ENCODE results near the gene LRP1B.
"Not testable (repeated sequence)": the region's sequence is repeated elsewhere in the genome, so short reads cannot be mapped to it uniquely, and the experiment has no call there.

LRP1B gene

GRCh38 chr2:142104134-142104758 lies 26.6 kb downstream of the LRP1B start:
- DNase-seq (ENCODE audit: low spot score) (no peak), FAIRE-seq (no peak)

GRCh38 chr2:142100970-142101369 lies 29.8 kb downstream of the LRP1B start:
- FAIRE-seq (no peak), DNase-seq (ENCODE audit: low spot score) (no peak)

- DNase-seq (ENCODE audit: low spot score) (no peak), FAIRE-seq (no peak)
Measured at GRCh38 chr2:142100139-142100873, 30.5 kb downstream of the LRP1B start.

- FAIRE-seq (no peak), DNase-seq (ENCODE audit: low spot score) (no peak)
Measured at GRCh38 chr2:142097711-142098110, 33.1 kb downstream of the LRP1B start.

GRCh38 chr2:142095647-142096046 lies 35.2 kb downstream of the LRP1B start:
- FAIRE-seq (no peak), DNase-seq (ENCODE audit: low spot score) (no peak)

GRCh38 chr2:142094233-142094632 lies 36.6 kb downstream of the LRP1B start:
- DNase-seq (ENCODE audit: low spot score) (no peak), FAIRE-seq (no peak)

GRCh38 chr2:142088058-142088568 lies 42.7 kb downstream of the LRP1B start:
- DNase-seq (ENCODE audit: low spot score) (no peak), FAIRE-seq (no peak)

- DNase-seq (ENCODE audit: low spot score); FAIRE-seq: not testable (repeated sequence)
Measured at GRCh38 chr2:142087585-142087984, 43.2 kb downstream of the LRP1B start.

GRCh38 chr2:142082368-142082767 lies 48.4 kb downstream of the LRP1B start:
- no peak for DNase-seq (ENCODE audit: low spot score)
- no peak for FAIRE-seq

GRCh38 chr2:142076317-142076716 lies 54.5 kb downstream of the LRP1B start:
- DNase-seq (ENCODE audit: low spot score) = no peak
- FAIRE-seq = no peak

- FAIRE-seq (no peak), DNase-seq (ENCODE audit: low spot score) (no peak)
Measured at GRCh38 chr2:142075826-142076225, 55.0 kb downstream of the LRP1B start.

GRCh38 chr2:142069251-142069888 lies 61.4 kb downstream of the LRP1B start:
- DNase-seq (ENCODE audit: low spot score) (no peak), FAIRE-seq (no peak)

- FAIRE-seq (no peak), DNase-seq (ENCODE audit: low spot score) (no peak)
Measured at GRCh38 chr2:142065700-142066099, 65.1 kb downstream of the LRP1B start.

GRCh38 chr2:142065156-142065555 lies 65.7 kb downstream of the LRP1B start:
- no peak for FAIRE-seq

GRCh38 chr2:142061733-142062132 lies 69.1 kb downstream of the LRP1B start:
- FAIRE-seq (no peak), DNase-seq (ENCODE audit: low spot score) (no peak)

More at GRCh38 chr2:142065156-142065555, 65.7 kb downstream of the LRP1B start:
- no peak for DNase-seq (ENCODE audit: low spot score)

GRCh38 chr2:142058149-142058548 lies 72.7 kb downstream of the LRP1B start:
- no peak for DNase-seq (ENCODE audit: low spot score)
- no peak for FAIRE-seq

- FAIRE-seq (no peak), DNase-seq (ENCODE audit: low spot score) (no peak)
Measured at GRCh38 chr2:142056784-142057183, 74.0 kb downstream of the LRP1B start.

GRCh38 chr2:142052220-142052863 lies 78.5 kb downstream of the LRP1B start:
- FAIRE-seq (no peak), DNase-seq (ENCODE audit: low spot score) (no peak)

- FAIRE-seq (no peak), DNase-seq (ENCODE audit: low spot score) (no peak)
Measured at GRCh38 chr2:142048581-142048980, 82.2 kb downstream of the LRP1B start.

- DNase-seq (ENCODE audit: low spot score) (no peak), FAIRE-seq (no peak)
Measured at GRCh38 chr2:142045641-142046040, 85.2 kb downstream of the LRP1B start.

GRCh38 chr2:142044197-142044596 lies 86.6 kb downstream of the LRP1B start:
- FAIRE-seq (no peak), DNase-seq (ENCODE audit: low spot score) (no peak)
